T47D (cell line): ENCODE results near the gene CDH5.

Source experiments
- DNase-seq, 2 experiments: peaks; one replicate each; pipeline versions ENCODE4 v3.0.0 to v3.0.0-alpha.2; 2011 to 2012; ENCODE audit warnings: low read depth in 1 of 2, low spot score in 1 of 2
- JUND ChIP-seq: IDR thresholded peaks from 2 replicates; pipeline ENCODE4 v1.6.1; 2012; ENCODE audit warnings: low read depth
- in situ Hi-C: cut with HindIII; loops from 2 replicates; pipeline ENCODE4 v1.10.0; 2016; ENCODE audit warnings: low sequenced_read_pairs, low pct_unique_long_range_greater_than_20kb

Gene CDH5

DNA sequence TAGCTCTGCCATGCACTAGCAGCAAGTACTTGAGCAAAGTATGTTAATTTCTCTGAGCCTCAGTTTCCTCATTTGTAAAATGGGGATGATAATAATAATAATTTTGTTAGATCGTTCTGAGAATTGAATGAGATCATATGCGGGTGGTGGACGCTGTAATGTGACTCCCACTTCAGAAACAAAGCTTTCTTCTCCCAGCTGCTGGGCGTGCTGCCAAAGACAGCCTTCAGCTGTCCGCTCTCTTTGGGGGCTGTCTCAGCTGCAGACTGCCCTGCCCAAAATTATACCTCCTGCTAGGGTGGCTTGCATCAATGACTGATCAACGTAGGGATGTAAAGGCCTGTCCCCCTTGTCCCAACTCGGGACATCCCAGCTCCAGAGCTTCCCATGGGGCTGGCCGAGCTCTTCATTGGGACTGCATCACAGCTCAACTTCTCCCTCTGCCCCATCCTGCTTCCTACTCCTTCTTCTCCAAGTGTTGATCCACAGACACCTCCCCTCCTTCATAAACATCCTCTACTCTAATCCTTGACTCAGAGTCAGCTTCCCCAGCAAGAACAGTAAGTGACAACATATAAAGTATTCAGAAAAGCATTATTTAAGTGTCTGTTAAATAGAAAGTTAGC lies 30.7 kb upstream of the CDH5 start:
- no peak for TF ChIP-seq JUND
- in situ Hi-C loops: no loop called here
- DNase-seq: no peak

DNA sequence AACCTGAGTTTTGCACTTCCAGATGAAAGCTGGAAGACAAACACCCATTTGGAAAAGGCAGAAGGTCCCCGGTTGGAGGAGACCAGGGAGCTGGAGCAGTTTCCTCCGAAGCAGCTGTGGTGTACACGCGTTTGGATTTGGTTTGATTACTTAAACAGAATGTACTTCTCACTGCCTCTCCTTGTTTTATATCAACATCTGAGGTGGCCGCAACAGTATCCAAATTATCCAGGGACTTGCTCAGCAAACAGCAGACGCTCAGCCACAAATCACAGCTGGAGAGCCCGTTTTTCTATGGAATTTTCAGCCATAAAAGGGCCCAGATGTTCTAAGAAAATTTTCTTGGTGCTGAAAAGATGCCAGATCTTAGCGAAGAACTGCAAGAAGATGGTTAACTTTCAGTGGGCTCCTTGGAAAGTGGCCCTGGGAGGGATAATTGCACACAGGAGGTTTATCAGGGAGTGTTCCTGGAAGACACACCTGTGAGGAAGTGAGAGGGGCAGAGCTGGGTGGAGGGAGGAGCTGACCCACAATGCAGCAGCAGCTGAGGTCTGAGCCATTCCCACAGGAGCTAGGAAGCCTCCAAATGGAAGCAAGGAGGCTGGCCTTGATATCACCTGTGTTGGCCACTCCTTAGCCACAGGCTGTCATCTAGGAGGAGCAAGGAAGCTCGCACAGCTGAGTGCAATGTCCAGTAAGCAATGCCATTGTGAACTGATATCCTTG lies 28.9 kb upstream of the CDH5 start:
- in situ Hi-C loops: no loop called here
- DNase-seq: no peak
- no peak for TF ChIP-seq JUND

DNA sequence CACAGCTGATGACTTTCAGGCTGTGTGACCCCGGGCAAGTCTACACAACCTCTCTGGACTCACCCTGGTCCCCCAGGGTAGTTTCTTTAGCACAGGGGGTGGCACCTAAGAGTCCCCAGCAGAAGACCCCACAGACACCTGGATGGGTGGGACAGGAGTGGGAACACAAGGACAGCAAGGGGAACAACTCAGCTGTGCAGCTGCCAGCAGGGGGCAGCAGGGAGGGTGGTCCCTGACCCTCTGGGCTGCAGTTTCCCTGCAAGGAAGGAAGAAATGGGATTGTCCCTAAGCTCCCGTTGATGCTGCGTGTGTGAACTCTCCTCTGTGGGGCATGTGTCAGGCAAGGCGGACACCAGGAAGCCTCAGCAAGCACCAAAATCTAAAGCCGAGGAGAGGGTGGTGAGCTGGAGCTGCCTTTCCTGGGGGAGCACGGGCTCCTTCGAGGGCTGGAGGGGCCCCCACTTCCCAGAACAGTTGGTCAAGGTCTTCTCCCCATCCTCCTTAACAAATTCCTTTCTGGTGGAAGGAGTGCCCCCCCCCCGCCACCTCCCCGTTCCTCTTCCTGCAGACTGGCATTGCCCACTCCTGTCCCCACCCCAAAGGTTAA lies 24.1 kb upstream of the CDH5 start:
- in situ Hi-C loops: no loop called here
- DNase-seq: no peak
- TF ChIP-seq JUND: no peak

DNA sequence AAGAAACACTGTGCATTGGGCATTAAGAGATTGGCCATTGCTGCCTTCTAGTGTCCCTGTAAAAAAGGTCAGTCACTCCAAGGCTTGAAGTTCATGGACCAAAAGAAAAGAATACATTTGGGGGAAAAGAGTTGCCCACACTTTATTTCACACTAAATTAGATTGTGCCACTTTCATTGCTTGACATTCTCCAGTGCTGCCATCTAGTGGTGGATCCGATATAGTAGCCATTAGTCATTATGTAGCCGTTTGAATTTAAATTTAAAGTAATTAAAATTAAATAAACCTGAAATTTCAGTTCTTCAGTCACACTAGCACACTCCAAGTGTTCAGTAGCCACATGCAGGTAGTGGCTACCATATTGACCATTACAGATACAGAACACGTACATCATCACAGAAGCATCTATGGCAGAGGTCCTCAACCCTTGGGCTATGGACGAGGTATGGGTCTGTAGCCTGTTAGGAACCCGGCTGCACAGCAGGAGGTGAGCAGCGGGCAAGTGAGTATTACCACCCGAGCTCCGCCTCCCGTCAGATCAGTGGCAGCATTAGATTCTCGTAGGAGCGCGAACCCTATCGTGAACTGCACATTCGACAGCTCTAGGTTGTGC lies 21.9 kb upstream of the CDH5 start:
- peak in 1 of 2 experiments; percentile 54 for DNase-seq
- in situ Hi-C loops: no loop called here
- TF ChIP-seq JUND: no peak

DNA sequence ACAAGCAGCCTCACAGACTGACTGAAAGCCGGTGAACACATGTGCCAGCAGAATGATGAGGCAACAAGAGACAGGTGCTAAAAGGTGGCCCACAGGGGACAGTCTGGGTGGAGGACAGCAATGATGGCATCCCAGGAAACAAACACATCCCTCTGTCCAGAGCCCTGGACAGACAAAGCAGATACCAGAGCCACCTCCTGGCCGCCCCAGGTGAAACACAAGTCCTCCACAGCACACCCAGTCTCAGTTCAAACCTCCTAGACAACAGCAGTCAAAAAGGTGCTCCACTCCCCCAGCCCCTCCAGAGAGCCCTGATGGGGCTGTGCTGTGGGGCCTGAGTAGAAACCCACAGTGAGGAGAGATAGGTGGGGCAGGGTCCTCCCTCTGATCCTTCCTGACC lies 20.3 kb upstream of the CDH5 start:
- no peak for TF ChIP-seq JUND
- peak in 1 of 2 experiments; percentile 12 for DNase-seq
- in situ Hi-C loops: no loop called here

DNA sequence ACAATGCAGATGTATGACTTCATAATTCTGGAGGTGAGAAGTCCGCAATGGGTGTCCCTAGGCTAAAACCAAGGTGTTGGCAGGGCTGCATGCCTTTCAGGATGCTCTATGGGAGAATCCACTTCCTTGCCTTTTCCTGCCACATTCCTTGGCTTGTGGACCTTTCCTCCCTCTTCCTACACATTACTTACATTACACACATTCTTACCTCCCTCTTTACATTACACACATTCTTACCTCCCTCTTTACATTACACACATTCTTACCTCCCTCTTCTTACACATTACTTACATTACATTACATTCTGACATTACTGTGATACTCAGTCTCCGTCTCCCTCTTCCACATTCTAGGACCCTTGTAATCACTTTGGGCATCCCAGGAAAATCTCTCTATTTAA lies 14.2 kb upstream of the CDH5 start:
- no peak for TF ChIP-seq JUND

DNA sequence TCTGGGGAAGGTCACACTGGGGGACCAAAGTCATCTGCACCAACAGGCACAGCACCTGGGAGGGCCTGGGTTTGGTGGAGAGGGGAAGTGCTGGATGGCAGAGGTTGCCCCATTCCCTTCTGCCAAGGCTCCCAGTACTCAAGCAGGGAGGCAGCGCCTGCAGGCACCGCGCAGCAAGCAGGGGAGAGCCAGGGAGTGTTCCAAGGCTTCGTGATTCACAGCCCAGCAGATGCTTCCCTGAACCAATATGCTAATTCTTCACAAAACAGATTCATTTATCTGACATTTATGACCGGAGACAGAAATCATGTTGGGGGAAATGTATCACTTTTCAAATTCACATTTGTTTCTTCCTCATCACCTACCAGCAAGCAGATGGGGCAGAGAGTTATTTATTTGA lies 13.4 kb upstream of the CDH5 start:
- no peak for DNase-seq
- in situ Hi-C loops: no loop called here
- no peak for TF ChIP-seq JUND

More for the DNA sequence above, 14.2 kb upstream of the CDH5 start:
- in situ Hi-C loops: no loop called here
- no peak for DNase-seq

DNA sequence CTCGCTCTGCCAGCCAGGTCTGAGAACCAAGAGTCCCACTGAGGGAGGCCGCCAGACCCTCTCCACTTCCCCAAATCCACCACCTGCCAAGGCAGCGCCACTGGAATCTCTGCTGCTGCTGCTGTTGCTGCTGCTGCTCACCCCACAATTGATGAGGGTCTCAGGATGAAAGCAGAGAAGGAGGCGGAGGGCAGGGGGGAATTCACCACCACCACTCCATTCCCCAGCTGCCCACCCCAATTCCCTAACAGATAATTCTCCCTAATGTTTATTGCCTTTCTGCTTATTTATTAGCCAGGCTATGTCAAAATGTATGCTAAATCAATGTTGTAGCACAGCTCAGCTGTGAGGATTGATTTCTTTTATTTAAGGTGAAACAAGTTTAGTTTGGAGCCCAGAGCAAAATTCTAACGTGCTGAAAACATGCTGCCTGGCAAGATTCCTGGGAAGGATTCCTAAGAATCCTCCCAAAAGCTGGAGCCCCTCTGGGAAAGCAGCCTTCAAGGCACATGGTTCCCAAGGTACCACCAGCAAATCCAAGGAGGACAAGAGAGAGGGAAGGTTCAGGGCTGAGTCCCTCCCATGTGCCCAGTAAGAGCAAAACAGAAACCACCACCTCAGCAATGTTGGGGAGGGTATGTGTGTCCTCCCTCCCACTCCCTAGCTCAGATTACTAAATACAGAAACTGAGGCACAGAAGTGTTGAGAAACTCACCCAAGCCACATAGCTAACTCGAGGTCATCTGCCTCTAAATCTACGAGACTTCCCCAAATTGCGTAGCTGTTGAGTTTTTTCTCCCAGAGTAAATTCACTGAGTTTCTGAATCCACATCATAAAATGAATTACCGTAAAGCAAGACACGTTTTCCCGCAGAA lies 12.2 kb upstream of the CDH5 start:
- in situ Hi-C loops: no loop called here
- DNase-seq: no peak
- TF ChIP-seq JUND: no peak

DNA sequence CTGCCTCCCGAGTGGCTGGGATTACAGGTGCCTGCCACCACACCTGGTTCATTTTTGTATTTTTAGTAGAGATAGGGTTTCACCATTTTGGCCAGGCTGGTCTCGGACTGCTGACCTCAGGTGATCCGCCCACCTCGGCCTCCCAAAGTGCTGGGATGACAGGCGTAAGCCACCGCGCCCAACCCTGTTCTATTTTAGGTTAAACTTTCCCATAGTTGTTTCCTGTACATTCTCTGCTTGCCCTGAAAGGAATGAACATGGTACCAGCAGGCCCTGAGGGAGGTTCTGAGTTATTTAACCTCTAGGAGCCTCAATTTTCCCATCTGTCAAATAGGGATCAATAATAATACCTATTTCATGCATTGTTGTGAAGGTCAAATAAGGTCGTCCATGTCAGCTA lies 11.0 kb upstream of the CDH5 start:
- in situ Hi-C loops: no loop called here
- no peak for DNase-seq
- TF ChIP-seq JUND: no peak

DNA sequence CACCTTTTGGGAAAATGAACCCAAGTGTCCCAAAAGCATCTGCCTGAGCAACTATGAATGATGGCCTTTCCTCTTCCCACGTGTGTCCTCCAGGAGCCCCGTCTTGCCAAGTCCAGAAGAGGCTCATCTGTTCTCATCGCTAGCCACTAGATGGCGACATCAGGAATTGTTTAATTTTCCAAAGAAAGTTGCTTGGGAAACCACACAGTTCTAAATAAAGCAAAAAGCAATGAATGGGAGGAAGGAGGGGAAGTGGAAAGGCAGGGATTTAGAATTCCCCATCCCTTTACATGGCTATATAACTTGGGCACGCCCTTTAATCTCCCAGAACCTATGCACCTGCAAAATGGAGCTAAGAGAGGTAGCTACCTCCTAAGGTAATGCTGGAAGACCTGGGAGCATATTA lies 9.0 kb upstream of the CDH5 start:
- no peak for TF ChIP-seq JUND
- in situ Hi-C loops: no loop called here
- DNase-seq: peak; percentile 42 to 74

DNA sequence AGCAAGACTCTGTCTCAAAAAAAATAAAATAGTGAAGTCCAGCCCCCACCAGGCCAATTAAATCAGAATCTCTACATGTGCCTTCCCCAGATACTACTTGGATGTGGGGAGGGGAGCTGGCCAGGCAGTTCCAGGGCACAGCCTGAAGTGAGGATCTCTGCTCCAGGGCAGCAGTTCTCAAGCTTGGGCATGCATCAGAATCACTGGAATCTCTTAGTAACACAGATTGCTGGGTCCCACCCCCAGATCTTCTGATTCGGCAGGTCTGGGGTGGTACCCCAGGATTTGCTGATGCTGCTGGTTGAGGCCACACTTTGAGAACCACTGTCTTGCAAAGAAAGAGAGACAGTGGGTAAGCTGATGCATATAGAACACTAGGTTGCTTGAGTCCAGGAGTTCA lies 8.3 kb upstream of the CDH5 start:
- TF ChIP-seq JUND: no peak
- in situ Hi-C loops: no loop called here
- no peak for DNase-seq

DNA sequence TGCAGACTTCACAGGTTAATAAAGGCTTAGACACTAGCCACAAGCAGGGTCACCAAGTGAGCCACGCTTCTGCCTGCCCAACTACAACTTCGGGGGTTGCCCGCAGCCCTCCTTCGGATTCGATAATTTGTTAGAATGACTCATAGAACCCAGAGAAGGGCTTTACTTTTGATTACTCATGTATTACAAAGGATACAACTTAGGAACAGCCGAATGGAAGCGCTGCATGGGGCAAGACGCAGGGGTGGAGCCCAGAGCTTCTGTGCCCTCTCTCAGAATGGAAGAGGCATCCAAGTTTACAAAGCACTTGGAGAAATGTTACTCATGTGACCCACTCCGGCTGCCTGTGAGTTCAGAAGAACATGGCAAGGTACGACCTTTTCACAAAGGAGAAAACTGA lies 7.5 kb upstream of the CDH5 start:
- no peak for TF ChIP-seq JUND
- DNase-seq: no peak
- in situ Hi-C loops: no loop called here
